Thoracic aorta (tissue), 2 donors: Measurements from ENCODE around the gene IL1RL2. TPM values are rescaled to one million over a fixed set of nuclear protein-coding genes. Genes with fewer than 3 reads are reported as not detected.

Source experiments
- ATAC-seq: fragments of 150-250 bp; one replicate; pipeline ENCODE4 v1.8.0; 2017; ENCODE audit warnings: low read depth; ENCODE audit not compliant: insufficient number of reproducible peaks, low FRiP score
- DNase-seq: peaks from one replicate; pipeline ENCODE4 v3.0.0-alpha.2; 2020; ENCODE audit warnings: low spot score
- H3K27ac ChIP-seq, 2 donors: fragments of 200-600 bp; sonication (generic); 1 replicate in 1 of 2; 2 replicates in 1 of 2; pipeline ENCODE4 v1.5.1; 2016; ENCODE audit warnings: mild to moderate bottlenecking in 2 of 2, moderate library complexity in 2 of 2
- H3K27me3 ChIP-seq: fragments of 200-600 bp; sonication (generic); replicated peaks from 2 replicates; pipeline ENCODE4 v1.6.0; 2016; ENCODE audit warnings: mild to moderate bottlenecking; ENCODE audit not compliant: insufficient read depth
- H3K36me3 ChIP-seq: fragments of 200-600 bp; sonication (generic); one replicate; pipeline ENCODE4 v1.5.1; 2016
- H3K4me1 ChIP-seq, 2 donors: fragments of 200-600 bp; sonication (generic); 1 replicate in 1 of 2; 2 replicates in 1 of 2; pipeline versions ENCODE4 v1.5.1 to v1.6.0; 2016; ENCODE audit warnings: low read depth in 2 of 2, mild to moderate bottlenecking in 1 of 2; ENCODE audit not compliant: control insufficient read depth in 1 of 2
- H3K4me3 ChIP-seq: fragments of 200-600 bp; sonication (generic); 2 replicates; pipeline ENCODE4 v1.5.1; 2016; ENCODE audit warnings: mild to moderate bottlenecking
- H3K9me3 ChIP-seq: fragments of 200-600 bp; sonication (generic); 2 replicates; pipeline ENCODE4 v1.5.1; 2016
- total RNA-seq, 2 donors: library from RNA; depleted of rRNA; stranded (reverse); fragments of >200 nt; gene quantifications; one replicate each; pipeline versions ENCODE4 v1.1.0 to v1.2.3, GENCODE V29; 2016
- TF ChIP-seq, protein P1 (sequence below): fragments of 200-600 bp; sonication (generic); IDR thresholded peaks from one replicate; pipeline ENCODE4 v1.5.1; 2019; ENCODE audit warnings: antibody characterized with exemption

Gene IL1RL2
- total RNA-seq, 2 donors from 2014 or later = 0.68 to 1.3 TPM

DNA sequence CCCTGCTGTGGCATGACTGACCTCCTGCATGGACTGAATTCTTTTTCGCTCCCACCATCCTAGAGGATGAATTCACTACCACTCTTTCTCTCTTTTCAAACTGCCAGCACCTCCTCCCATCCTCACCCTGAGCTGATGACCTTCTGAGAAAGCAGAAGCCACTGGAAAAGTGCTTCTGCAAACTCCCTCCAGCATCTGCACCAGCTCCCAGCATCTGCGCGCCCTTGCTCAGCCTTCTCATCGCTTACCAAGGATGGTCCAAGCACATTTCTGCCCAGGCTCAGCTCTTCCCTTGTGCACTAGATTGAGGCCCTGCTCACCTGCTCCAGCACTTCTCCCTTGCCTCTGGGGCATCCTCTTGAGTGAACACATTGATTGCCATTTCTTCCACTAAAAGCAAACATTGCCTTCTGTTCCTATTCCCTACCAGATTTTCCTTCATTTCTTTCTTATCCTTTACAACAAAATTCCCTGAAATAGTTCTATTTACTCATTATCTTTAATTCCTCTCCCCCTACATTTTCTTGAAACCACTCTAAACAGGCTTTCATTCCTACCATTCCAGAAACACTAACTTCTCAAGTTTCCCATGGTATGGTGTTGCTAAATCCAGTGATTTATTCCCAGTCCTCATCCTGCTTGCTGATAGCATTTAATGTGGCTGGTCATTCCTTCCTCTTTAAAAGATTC, 81.8 kb downstream of the IL1RL2 start:
- no peaks in the 10 kb centered on the region for H3K9me3 ChIP-seq
- TF ChIP-seq, protein P1, sequence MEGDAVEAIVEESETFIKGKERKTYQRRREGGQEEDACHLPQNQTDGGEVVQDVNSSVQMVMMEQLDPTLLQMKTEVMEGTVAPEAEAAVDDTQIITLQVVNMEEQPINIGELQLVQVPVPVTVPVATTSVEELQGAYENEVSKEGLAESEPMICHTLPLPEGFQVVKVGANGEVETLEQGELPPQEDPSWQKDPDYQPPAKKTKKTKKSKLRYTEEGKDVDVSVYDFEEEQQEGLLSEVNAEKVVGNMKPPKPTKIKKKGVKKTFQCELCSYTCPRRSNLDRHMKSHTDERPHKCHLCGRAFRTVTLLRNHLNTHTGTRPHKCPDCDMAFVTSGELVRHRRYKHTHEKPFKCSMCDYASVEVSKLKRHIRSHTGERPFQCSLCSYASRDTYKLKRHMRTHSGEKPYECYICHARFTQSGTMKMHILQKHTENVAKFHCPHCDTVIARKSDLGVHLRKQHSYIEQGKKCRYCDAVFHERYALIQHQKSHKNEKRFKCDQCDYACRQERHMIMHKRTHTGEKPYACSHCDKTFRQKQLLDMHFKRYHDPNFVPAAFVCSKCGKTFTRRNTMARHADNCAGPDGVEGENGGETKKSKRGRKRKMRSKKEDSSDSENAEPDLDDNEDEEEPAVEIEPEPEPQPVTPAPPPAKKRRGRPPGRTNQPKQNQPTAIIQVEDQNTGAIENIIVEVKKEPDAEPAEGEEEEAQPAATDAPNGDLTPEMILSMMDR = no peak
- H3K36me3 ChIP-seq = no peaks in the 10 kb centered on the region
- no peaks in the 10 kb centered on the region for H3K27me3 ChIP-seq
- ATAC-seq = no peak
- no peak for DNase-seq
- no peak overlapping the region for H3K4me3 ChIP-seq
- H3K27ac ChIP-seq = no peak overlapping the region
- H3K4me1 ChIP-seq = no peaks in the 10 kb centered on the region

GRCh38 chr2:102269200-102269524, 82.3 kb downstream of the IL1RL2 start:
- H3K4me1 ChIP-seq = no peaks in the 10 kb centered on the region
- H3K27ac ChIP-seq = no peak overlapping the region
- no peaks in the 10 kb centered on the region for H3K9me3 ChIP-seq
- no peak overlapping the region for H3K4me3 ChIP-seq
- no peaks in the 10 kb centered on the region for H3K27me3 ChIP-seq
- DNase-seq = no peak
- no peaks in the 10 kb centered on the region for H3K36me3 ChIP-seq
- TF ChIP-seq, protein P1 = no peak
- no peak for ATAC-seq

DNA sequence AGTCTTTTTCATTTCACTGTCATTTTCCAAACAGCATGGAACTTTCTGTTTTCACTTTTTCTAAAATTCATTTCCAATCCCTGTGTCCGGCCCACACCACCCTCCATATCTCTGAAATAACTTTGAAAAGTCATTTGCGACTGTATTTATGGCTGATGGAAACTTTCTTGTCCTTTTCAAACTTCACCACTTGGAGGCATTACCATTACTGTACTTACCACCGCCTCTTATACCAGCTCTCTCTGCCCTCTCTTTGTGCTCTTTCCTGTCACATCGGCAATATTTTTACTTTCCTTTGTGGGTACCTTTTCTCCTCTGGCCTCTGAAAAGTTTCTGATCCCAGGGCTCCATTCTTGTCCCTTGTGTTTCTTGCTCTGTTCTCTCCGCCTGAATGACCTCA, 85.0 kb downstream of the IL1RL2 start:
- Histone ChIP-seq H3K9me3 (no peaks in the 10 kb centered on the region), H3K27me3 (no peaks in the 10 kb centered on the region), H3K4me3 (no peak overlapping the region), H3K4me1 (no peaks in the 10 kb centered on the region), H3K27ac (no peak overlapping the region), H3K36me3 (no peaks in the 10 kb centered on the region)
- no peak for DNase-seq
- TF ChIP-seq, protein P1 = no peak
- no peak for ATAC-seq

DNA sequence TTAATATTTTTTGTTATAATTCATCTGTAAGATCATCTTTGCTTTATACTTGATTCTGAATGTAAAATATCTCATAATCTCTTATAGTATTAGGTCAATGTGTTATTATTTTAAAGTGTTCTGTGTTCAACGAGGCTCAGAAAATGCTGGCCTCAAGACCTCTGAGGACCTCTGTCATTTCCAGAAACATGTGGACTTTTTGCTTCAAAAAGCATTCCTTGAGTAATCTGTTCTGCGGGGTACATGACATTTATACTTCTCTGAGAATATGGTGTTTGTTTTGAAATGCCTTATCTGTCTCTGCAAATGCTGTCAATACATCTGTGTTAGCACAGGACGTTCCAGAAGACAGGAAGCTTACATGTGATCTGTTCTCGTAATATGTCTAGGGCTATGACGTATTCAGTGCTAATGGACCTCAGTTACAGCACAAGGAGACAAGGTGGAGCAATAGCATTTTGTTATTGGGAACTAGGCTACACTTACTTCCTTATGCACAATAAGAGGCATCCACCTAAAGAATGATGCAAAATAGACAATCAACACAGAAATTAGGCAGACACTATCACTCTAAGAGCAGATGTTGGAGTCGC, 86.9 kb downstream of the IL1RL2 start:
- DNase-seq = no peak
- H3K27me3 ChIP-seq = no peaks in the 10 kb centered on the region
- no peaks in the 10 kb centered on the region for H3K36me3 ChIP-seq
- TF ChIP-seq, protein P1 = no peak
- no peaks in the 10 kb centered on the region for H3K9me3 ChIP-seq
- no peak for ATAC-seq
- H3K4me1 ChIP-seq = no peaks in the 10 kb centered on the region
- no peak overlapping the region for H3K4me3 ChIP-seq
- H3K27ac ChIP-seq = no peak overlapping the region

DNA sequence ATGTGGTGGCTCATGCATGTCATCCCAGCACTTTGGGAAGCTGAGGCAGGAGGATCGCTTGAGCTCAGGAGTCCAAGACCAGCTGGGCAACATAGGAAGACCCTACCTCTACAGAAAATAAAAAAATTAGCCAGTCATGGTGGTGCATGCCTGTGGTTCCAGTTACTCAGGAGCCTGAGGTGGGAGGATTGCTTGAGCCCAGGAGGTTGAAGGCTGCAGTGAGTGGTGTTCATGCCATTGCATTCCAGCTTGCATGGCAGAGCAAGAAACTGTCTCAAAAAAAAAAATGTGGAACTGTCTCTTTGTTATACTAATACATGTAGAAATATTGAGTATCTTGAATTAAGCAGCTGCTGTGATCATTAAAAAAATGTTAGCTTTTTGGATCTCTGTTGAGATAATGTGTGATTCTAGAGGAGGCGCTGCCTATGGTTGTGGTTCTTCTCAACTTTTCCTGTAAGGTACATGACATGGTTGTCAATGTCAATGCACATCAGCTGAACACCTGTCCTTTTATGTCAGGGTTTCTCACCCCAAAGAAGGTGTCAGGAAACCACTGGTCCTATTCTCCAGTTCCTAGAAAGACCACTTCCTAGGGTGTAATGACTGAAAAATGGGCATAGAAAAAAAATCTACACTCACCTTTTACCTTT, 89.9 kb downstream of the IL1RL2 start:
- Histone ChIP-seq H3K4me1 (no peaks in the 10 kb centered on the region), H3K4me3 (no peak overlapping the region)

More for the DNA sequence above, 89.9 kb downstream of the IL1RL2 start:
- Histone ChIP-seq H3K9me3 (no peaks in the 10 kb centered on the region), H3K27me3 (no peaks in the 10 kb centered on the region), H3K27ac (no peak overlapping the region), H3K36me3 (no peaks in the 10 kb centered on the region)
- TF ChIP-seq, protein P1 = no peak
- ATAC-seq = no peak
- DNase-seq = no peak
